Muscle of arm (tissue), 12 donors: ENCODE results near the gene CSAG1. TPM values are rescaled to one million over a fixed set of nuclear protein-coding genes. Genes with fewer than 3 reads are reported as not detected.
"Not testable (repeated sequence)": the region's sequence is repeated elsewhere in the genome, so short reads cannot be mapped to it uniquely, and the experiment has no call there.

Experiments used
- DNase-seq: peaks from one replicate; pipeline ENCODE4 v3.0.0-alpha.2; 2013
- polyA plus RNA-seq, 12 donors: library from polyadenylated mRNA; unstranded; fragments of 120-200 nt; gene quantifications; one replicate each; pipeline ENCODE4 v1.2.1, GENCODE V29; 2013; ENCODE audit not compliant: insufficient read length in 12 of 12

Gene CSAG1
- polyA plus RNA-seq, 12 donors: 0.30 TPM; not detected in 11

GRCh38 chrX:152700390-152700789 is 33.1 kb downstream of the CSAG1 start:
- DNase-seq: not testable (repeated sequence)

- DNase-seq: not testable (repeated sequence)
Measured at GRCh38 chrX:152697952-152698931, 35.3 kb downstream of the CSAG1 start, which contains the start of gene MAGEA3. MAGEA3 (plus strand) TSS chrX:152698794; CDS start chrX:152700833, 2,039 bp downstream.

GRCh38 chrX:152681012-152681411 is 52.5 kb downstream of the CSAG1 start:
- not testable (repeated sequence) for DNase-seq

Other genes starting within 250 kb of the CSAG1 start
- 1 to 10 TPM in 11 of 12 donors, not detected in 1; 1.2 to 2.6 (median 1.6) TPM for gene GABRQ, start 95.8 kb downstream of the CSAG1 start, polyA plus RNA-seq
- gene MAGEA3, start 34.9 kb downstream of the CSAG1 start, polyA plus RNA-seq: not detected
- gene CSAG2, start 24.4 kb downstream of the CSAG1 start, polyA plus RNA-seq: not detected
- not detected for gene MAGEA2B, start 19.1 kb downstream of the CSAG1 start, polyA plus RNA-seq
- not detected for gene MAGEA12, start within 50 bp of the CSAG1 start, polyA plus RNA-seq
- gene MAGEA2, start 20.1 kb upstream of the CSAG1 start, polyA plus RNA-seq: under 1 TPM in 1 of 12 donors, not detected in 11; 0.35 TPM
- gene CSAG3, start 25.5 kb upstream of the CSAG1 start, polyA plus RNA-seq: under 1 TPM in 1 of 12 donors, not detected in 11; 0.80 TPM
- gene MAGEA6, start 36.0 kb upstream of the CSAG1 start, polyA plus RNA-seq: not detected
- 10 to 100 TPM in 11 of 12 donors, not detected in 1; 27.6 to 52.6 (median 35.8) TPM for gene CETN2, start 97.0 kb upstream of the CSAG1 start, polyA plus RNA-seq
- gene NSDHL, start 97.3 kb upstream of the CSAG1 start, polyA plus RNA-seq: 10 to 100 TPM in 10 of 12 donors, 1 to 10 TPM in 1, not detected in 1; 9.8 to 18.0 (median 12.1) TPM
- 10 to 100 TPM in 11 of 12 donors, not detected in 1; 10.2 to 37.1 (median 18.8) TPM for gene ZNF185, start 164.3 kb upstream of the CSAG1 start, polyA plus RNA-seq